HepG2 (cell line): ENCODE data around the gene FAM174C. TPM values are rescaled to one million over a fixed set of nuclear protein-coding genes. Genes with fewer than 3 reads are reported as not detected.

ENCODE experiments used
- ATM ChIP-seq: fragments of 450-650 bp; IDR thresholded peaks from 2 replicates; pipeline ENCODE4 v1.7.1; 2017; ENCODE audit warnings: mild to moderate bottlenecking, borderline replicate concordance
- CCDC6 ChIP-seq: sonication (generic); formaldehyde crosslinking; IDR thresholded peaks from 2 replicates; pipeline ENCODE4 v1.8.1; 2022; ENCODE audit warnings: mild to moderate bottlenecking, missing genetic modification reagents, moderate library complexity
- CREB1 ChIP-seq, 2 experiments: fragments of 450-650 bp in 1 of 2; IDR thresholded peaks; 2 replicates each; pipeline ENCODE4 v1.6.1; 2016 to 2017; ENCODE audit warnings: control low read depth in 1 of 2, mild to moderate bottlenecking in 1 of 2, missing compliant biosample characterization in 1 of 2, missing genetic modification characterization in 1 of 2
- DPF2 ChIP-seq: sonication (generic); formaldehyde crosslinking; IDR thresholded peaks from 2 replicates; pipeline ENCODE4 v1.4.0; 2020; ENCODE audit warnings: mild to moderate bottlenecking, low read depth, missing genetic modification reagents, borderline replicate concordance
- EED ChIP-seq: sonication (generic); formaldehyde crosslinking; IDR thresholded peaks from 2 replicates; pipeline ENCODE4 v1.5.0; 2020; ENCODE audit warnings: mild to moderate bottlenecking, missing genetic modification reagents
- FOXP1 ChIP-seq, 2 experiments: fragments of 450-650 bp in 1 of 2; IDR thresholded peaks; 2 replicates each; pipeline ENCODE4 v1.6.1; 2017 to 2018; ENCODE audit warnings: antibody characterized with exemption in 1 of 2
- HOXA3 ChIP-seq: sonication (generic); formaldehyde crosslinking; IDR thresholded peaks from 2 replicates; pipeline ENCODE4 v1.5.0; 2020; ENCODE audit warnings: missing genetic modification reagents
- MAFF ChIP-seq: IDR thresholded peaks from 2 replicates; pipeline ENCODE4 v1.6.1; 2011; ENCODE audit warnings: low read depth, low read length, improper control_type of control experiment
- MIER2 ChIP-seq: IDR thresholded peaks from 2 replicates; pipeline ENCODE4 v1.6.1; 2016; ENCODE audit warnings: missing biosample characterization, missing genetic modification reagents
- MZF1 ChIP-seq: sonication (generic); formaldehyde crosslinking; IDR thresholded peaks from 2 replicates; pipeline ENCODE4 v1.8.1; 2023; ENCODE audit warnings: mild to moderate bottlenecking, missing genetic modification reagents, borderline replicate concordance
- NFE2 ChIP-seq: sonication (generic); formaldehyde crosslinking; IDR thresholded peaks from 2 replicates; pipeline ENCODE4 v1.4.0; 2020; ENCODE audit warnings: missing genetic modification reagents
- SMAD9 ChIP-seq: sonication (generic); formaldehyde crosslinking; IDR thresholded peaks from 2 replicates; pipeline ENCODE4 v1.5.1; 2020; ENCODE audit warnings: mild to moderate bottlenecking, missing genetic modification reagents
- TOPORS ChIP-seq: sonication (generic); formaldehyde crosslinking; IDR thresholded peaks from 2 replicates; pipeline ENCODE4 v1.8.0; 2023; ENCODE audit warnings: mild to moderate bottlenecking, missing genetic modification reagents
- ZNF143 ChIP-seq: sonication (generic); formaldehyde crosslinking; IDR thresholded peaks from 2 replicates; pipeline ENCODE4 v1.4.0; 2020; ENCODE audit warnings: missing genetic modification reagents
- ZNF430 ChIP-seq: sonication (generic); formaldehyde crosslinking; IDR thresholded peaks from 2 replicates; pipeline ENCODE4 v1.9.0; 2021; ENCODE audit warnings: mild to moderate bottlenecking, missing genetic modification reagents
- ZNF432 ChIP-seq: sonication (generic); formaldehyde crosslinking; IDR thresholded peaks from 2 replicates; pipeline ENCODE4 v1.5.0; 2020; ENCODE audit warnings: missing genetic modification reagents, mild to moderate bottlenecking, borderline replicate concordance
- ZNF605 ChIP-seq: sonication (generic); formaldehyde crosslinking; IDR thresholded peaks from 2 replicates; pipeline ENCODE4 v1.8.0; 2022; ENCODE audit warnings: mild to moderate bottlenecking, missing genetic modification reagents
- ZNF720 ChIP-seq: sonication (generic); formaldehyde crosslinking; IDR thresholded peaks from 2 replicates; pipeline ENCODE4 v1.4.0; 2020; ENCODE audit warnings: missing genetic modification reagents
- ZNF75D ChIP-seq: sonication (generic); formaldehyde crosslinking; IDR thresholded peaks from 2 replicates; pipeline ENCODE4 v1.8.1; 2023; ENCODE audit warnings: missing genetic modification reagents, mild to moderate bottlenecking, borderline replicate concordance
- ZNF780A ChIP-seq: sonication (generic); formaldehyde crosslinking; IDR thresholded peaks from 2 replicates; pipeline ENCODE4 v1.8.0; 2022; ENCODE audit warnings: mild to moderate bottlenecking, missing genetic modification reagents, moderate library complexity
- polyA plus RNA-seq, 8 experiments: library from polyadenylated mRNA; depleted of rRNA in 3 of 8; stranded (reverse) in 7 of 8; unstranded in 1 of 8; fragments of >200 nt; fragmentation: Illumina TruSeq in 4 of 8; extraction: Trizol in 4 of 8; gene quantifications; 2 replicates each; pipeline versions ENCODE4 v1.2.1 to v1.2.3, GENCODE V29; 2011 to 2016; ENCODE audit warnings: low read depth in 4 of 8, missing spikeins in 1 of 8, mixed read lengths in 1 of 8; ENCODE audit not compliant: insufficient read depth in 1 of 8
- total RNA-seq, 5 experiments: library from RNA; depleted of rRNA; stranded (reverse); fragments of >200 nt; fragmentation: Illumina TruSeq; extraction: Trizol; gene quantifications; 2 replicates each; pipeline ENCODE4 v1.2.3, GENCODE V29; 2016; ENCODE audit warnings: low read depth in 1 of 5
- TF ChIP-seq, protein P1 (sequence below): sonication (generic); formaldehyde crosslinking; conservative IDR thresholded peaks from 2 replicates; pipeline ENCODE4 v1.8.0; 2022; ENCODE audit warnings: mild to moderate bottlenecking, moderate library complexity, missing genetic modification reagents
- TF ChIP-seq, protein P2 (sequence below): IDR thresholded peaks from 2 replicates; pipeline ENCODE4 v1.6.1; 2016
- TF ChIP-seq, protein P3 (sequence below): sonication (generic); formaldehyde crosslinking; IDR thresholded peaks from 2 replicates; pipeline ENCODE4 v1.4.0; 2020; ENCODE audit warnings: mild to moderate bottlenecking, missing genetic modification reagents
- TF ChIP-seq, protein P4 (sequence below): sonication (generic); formaldehyde crosslinking; conservative IDR thresholded peaks from 2 replicates; pipeline ENCODE4 v1.4.0; 2020; ENCODE audit warnings: missing genetic modification reagents

Gene FAM174C
- total and polyA plus RNA-seq, 2 of the 13 experiments (the other 11 are each of a cell fraction or from before 2014, with no cell fraction given) = 19.5 to 31.3 TPM

DNA sequence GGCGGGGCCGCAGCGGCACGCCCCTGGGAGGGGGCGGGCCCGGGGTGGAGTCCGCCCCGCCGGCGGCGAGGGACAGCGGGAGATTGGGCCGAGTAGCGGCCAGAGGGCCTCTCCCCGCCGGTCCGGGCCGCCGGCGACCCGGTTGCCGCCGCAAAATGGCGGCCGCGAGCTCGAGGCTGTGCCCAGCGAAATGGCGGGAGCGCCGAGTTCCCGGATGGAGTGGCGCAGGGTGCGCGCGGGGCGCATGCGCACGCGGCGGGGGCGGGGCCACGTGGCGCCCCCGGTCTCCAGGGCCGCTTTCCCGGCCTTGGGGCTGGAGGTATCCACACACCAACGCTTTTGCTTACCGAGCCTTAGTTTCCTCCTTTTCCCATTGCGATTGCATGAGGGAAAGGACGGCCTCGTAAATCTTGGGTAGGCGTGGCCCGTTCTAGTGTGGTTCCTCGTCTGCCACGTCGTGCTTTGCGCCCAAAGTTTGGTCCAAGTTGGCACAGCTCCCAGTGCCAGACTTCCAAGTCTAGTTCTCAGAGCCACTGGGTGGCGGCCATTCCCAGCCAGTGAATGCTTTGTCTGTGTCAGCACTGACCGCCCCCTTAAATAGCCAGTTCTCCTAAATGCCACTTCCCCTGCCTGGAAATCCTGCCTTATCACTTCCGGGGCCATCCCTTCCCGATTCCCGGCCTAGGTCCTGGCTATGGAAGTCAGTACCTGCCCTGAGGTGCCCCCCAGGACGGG is 5.7 kb upstream of the FAM174C start (continued):
- TF ChIP-seq MZF1 (no peak), EED (peak; percentile 28; the same call in 1 of the 2 replicates), FOXP1 (IDR thresholded peaks at IDR 0.05) (no peak), FOXP1 (CRISPR knock-in tag; IDR thresholded peaks at IDR 0.05) (no peak), ZNF780A (CRISPR knock-in tag) (no peak; the same call in 1 of the 2 replicates), ZNF430 (CRISPR knock-in tag) (0 out of 2 replicates have a peak, but pooled peaks have one; percentile 1), HOXA3 (peak; percentile 96), MIER2 (CRISPR knock-in tag) (no peak), ZNF432 (CRISPR knock-in tag) (no peak), ZNF75D (CRISPR knock-in tag) (no peak), MAFF (no peak), ZNF720 (CRISPR knock-in tag) (no peak), ZNF143 (CRISPR knock-in tag) (peak; percentile 18; the same call in 1 of the 2 replicates), TOPORS (CRISPR knock-in tag) (no peak), ZNF605 (CRISPR knock-in tag) (no peak), NFE2 (CRISPR knock-in tag) (no peak), DPF2 (CRISPR knock-in tag) (no peak), CCDC6 (CRISPR knock-in tag) (peak; percentile 75; the same call in 1 of the 2 replicates), SMAD9 (CRISPR knock-in tag) (no peak), ATM (no peak), CREB1 (IDR thresholded peaks at IDR 0.05) (no peak), CREB1 (CRISPR knock-in tag; IDR thresholded peaks at IDR 0.05) (no peak)
- TF ChIP-seq, protein P1, sequence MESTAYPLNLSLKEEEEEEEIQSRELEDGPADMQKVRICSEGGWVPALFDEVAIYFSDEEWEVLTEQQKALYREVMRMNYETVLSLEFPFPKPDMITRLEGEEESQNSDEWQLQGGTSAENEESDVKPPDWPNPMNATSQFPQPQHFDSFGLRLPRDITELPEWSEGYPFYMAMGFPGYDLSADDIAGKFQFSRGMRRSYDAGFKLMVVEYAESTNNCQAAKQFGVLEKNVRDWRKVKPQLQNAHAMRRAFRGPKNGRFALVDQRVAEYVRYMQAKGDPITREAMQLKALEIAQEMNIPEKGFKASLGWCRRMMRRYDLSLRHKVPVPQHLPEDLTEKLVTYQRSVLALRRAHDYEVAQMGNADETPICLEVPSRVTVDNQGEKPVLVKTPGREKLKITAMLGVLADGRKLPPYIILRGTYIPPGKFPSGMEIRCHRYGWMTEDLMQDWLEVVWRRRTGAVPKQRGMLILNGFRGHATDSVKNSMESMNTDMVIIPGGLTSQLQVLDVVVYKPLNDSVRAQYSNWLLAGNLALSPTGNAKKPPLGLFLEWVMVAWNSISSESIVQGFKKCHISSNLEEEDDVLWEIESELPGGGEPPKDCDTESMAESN = peak; percentile 86
- TF ChIP-seq, protein P2, sequence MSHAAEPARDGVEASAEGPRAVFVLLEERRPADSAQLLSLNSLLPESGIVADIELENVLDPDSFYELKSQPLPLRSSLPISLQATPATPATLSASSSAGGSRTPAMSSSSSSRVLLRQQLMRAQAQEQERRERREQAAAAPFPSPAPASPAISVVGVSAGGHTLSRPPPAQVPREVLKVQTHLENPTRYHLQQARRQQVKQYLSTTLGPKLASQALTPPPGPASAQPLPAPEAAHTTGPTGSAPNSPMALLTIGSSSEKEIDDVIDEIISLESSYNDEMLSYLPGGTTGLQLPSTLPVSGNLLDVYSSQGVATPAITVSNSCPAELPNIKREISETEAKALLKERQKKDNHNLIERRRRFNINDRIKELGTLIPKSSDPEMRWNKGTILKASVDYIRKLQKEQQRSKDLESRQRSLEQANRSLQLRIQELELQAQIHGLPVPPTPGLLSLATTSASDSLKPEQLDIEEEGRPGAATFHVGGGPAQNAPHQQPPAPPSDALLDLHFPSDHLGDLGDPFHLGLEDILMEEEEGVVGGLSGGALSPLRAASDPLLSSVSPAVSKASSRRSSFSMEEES (CRISPR knock-in tag) = no peak
- TF ChIP-seq, protein P3, sequence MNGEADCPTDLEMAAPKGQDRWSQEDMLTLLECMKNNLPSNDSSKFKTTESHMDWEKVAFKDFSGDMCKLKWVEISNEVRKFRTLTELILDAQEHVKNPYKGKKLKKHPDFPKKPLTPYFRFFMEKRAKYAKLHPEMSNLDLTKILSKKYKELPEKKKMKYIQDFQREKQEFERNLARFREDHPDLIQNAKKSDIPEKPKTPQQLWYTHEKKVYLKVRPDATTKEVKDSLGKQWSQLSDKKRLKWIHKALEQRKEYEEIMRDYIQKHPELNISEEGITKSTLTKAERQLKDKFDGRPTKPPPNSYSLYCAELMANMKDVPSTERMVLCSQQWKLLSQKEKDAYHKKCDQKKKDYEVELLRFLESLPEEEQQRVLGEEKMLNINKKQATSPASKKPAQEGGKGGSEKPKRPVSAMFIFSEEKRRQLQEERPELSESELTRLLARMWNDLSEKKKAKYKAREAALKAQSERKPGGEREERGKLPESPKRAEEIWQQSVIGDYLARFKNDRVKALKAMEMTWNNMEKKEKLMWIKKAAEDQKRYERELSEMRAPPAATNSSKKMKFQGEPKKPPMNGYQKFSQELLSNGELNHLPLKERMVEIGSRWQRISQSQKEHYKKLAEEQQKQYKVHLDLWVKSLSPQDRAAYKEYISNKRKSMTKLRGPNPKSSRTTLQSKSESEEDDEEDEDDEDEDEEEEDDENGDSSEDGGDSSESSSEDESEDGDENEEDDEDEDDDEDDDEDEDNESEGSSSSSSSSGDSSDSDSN (CRISPR knock-in tag) = peak; percentile 9; the same call in 1 of the 2 replicates
- TF ChIP-seq, protein P4, sequence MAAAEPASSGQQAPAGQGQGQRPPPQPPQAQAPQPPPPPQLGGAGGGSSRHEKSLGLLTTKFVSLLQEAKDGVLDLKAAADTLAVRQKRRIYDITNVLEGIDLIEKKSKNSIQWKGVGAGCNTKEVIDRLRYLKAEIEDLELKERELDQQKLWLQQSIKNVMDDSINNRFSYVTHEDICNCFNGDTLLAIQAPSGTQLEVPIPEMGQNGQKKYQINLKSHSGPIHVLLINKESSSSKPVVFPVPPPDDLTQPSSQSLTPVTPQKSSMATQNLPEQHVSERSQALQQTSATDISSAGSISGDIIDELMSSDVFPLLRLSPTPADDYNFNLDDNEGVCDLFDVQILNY = no peak; the same call in 1 of the 2 replicates
